K562 (cell line): ENCODE data around the gene VENTX. TPM values are rescaled to one million over a fixed set of nuclear protein-coding genes. Genes with fewer than 3 reads are reported as not detected.

Experiments
- CHD7 ChIP-seq: fragments of 200-600 bp; sonication (generic); IDR thresholded peaks from one replicate; pipeline ENCODE4 v1.6.1; 2012; ENCODE audit warnings: mild to moderate bottlenecking, low read depth, low read length, inconsistent platforms
- NELFE ChIP-seq: IDR thresholded peaks from 2 replicates; pipeline ENCODE4 v1.6.1; 2011; ENCODE audit warnings: mild to moderate bottlenecking; ENCODE audit not compliant: insufficient read depth, insufficient read length
- NFIC ChIP-seq: fragments of 450-650 bp; IDR thresholded peaks from 2 replicates; pipeline ENCODE4 v1.6.1; 2017; ENCODE audit warnings: mild to moderate bottlenecking, inconsistent platforms
- PHF20 ChIP-seq: fragments of 450-650 bp; IDR thresholded peaks from 2 replicates; pipeline ENCODE4 v1.6.1; 2018; ENCODE audit not compliant: partially characterized antibody
- TCFL5 ChIP-seq: fragments of 250-450 bp; sonication (Bioruptor Pico); conservative IDR thresholded peaks from 2 replicates; pipeline ENCODE4 v1.6.1; 2021; ENCODE audit warnings: mild to moderate bottlenecking, moderate library complexity, matching md5 sums
- TEAD2 ChIP-seq: fragments of 450-650 bp; IDR thresholded peaks from 2 replicates; pipeline ENCODE4 v1.6.1; 2016; ENCODE audit warnings: missing genetic modification characterization, control low read depth, missing compliant biosample characterization
- TRIM28 ChIP-seq: fragments of 450-650 bp; IDR thresholded peaks from 2 replicates; pipeline ENCODE4 v1.6.1; 2017
- U2AF1 ChIP-seq: fragments of 200-400 bp; formaldehyde crosslinking; optimal IDR thresholded peaks from 2 replicates; pipeline ENCODE3; 2017; ENCODE audit warnings: mild to moderate bottlenecking, low read depth, low read length, moderate library complexity
- ZBTB5 ChIP-seq: fragments of 450-650 bp; IDR thresholded peaks from 2 replicates; pipeline ENCODE4 v1.6.1; 2017; ENCODE audit warnings: antibody characterized with exemption
- ZNF449 ChIP-seq: fragments of 250-450 bp; sonication (Bioruptor Pico); IDR thresholded peaks from 2 replicates; pipeline ENCODE4 v1.8.0; 2022; ENCODE audit warnings: moderate library complexity, mild to moderate bottlenecking, inconsistent platforms
- ZNF699 ChIP-seq: fragments of 250-450 bp; sonication (Bioruptor Pico); IDR thresholded peaks from 2 replicates; pipeline ENCODE4 v1.8.0; 2021; ENCODE audit warnings: mild to moderate bottlenecking, moderate library complexity; ENCODE audit not compliant: insufficient replicate concordance
- polyA plus RNA-seq, 8 experiments: library from polyadenylated mRNA; depleted of rRNA in 4 of 8; stranded (reverse) in 5 of 8; unstranded in 3 of 8; fragments of >200 nt; fragmentation: Nextera tagmentation in 2 of 8; fragmentation: Illumina TruSeq in 1 of 8; extraction: Ambion mirVana in 2 of 8; extraction: Trizol in 1 of 8; gene quantifications; 2 replicates each; pipeline versions ENCODE4 v1.2.1 to v1.2.3, GENCODE V29; 2011 to 2014; ENCODE audit warnings: inconsistent platforms in 1 of 8, missing spikeins in 1 of 8
- total RNA-seq, 7 experiments: library from RNA; depleted of rRNA in 6 of 7; stranded (reverse); fragments of >200 nt in 6 of 7; fragmentation: Illumina TruSeq in 2 of 7; extraction: Trizol in 2 of 7; gene quantifications; 2 replicates each; pipeline versions ENCODE4 v1.2.1 to v1.2.3, GENCODE V29; 2011 to 2021; ENCODE audit warnings: low replicate concordance in 1 of 7

The VENTX gene
- total and polyA plus RNA-seq, 9 of the 15 experiments (the other 6 are each of a cell fraction or from before 2014, with no cell fraction given) = 0.07 to 0.70 (median 0.20) TPM; not detected in 1

GRCh38 chr10:133247681-133248333 is 10.2 kb downstream of the VENTX start (continued):
- no peak for TF ChIP-seq NFIC
- TF ChIP-seq TRIM28 = no peak
- no peak for TF ChIP-seq NELFE
- TF ChIP-seq TEAD2 (tag) = no peak
- TF ChIP-seq U2AF1 = no peak
- TF ChIP-seq PHF20 = no peak
- TF ChIP-seq ZNF699 (CRISPR knock-in tag) = no peak
- TF ChIP-seq CHD7 = no peak
- TF ChIP-seq ZNF449 (CRISPR knock-in tag) = no peak
- no peak for TF ChIP-seq ZBTB5
- no peak for TF ChIP-seq TCFL5 (CRISPR knock-in tag)
